Amygdala (tissue), 56 donors: Measurements from ENCODE around the gene CDYL2.
"Not testable (repeated sequence)": the region's sequence is repeated elsewhere in the genome, so short reads cannot be mapped to it uniquely, and the experiment has no call there.

ENCODE experiments used
- DNase-seq, 56 donors: peaks; one replicate each; lab custom pipeline; 2025; lab: John Stamatoyannopoulos, UW

Gene CDYL2

GRCh38 chr16:80650281-80650680 is 154.1 kb downstream of the CDYL2 start:
- not testable (repeated sequence) for DNase-seq

DNA sequence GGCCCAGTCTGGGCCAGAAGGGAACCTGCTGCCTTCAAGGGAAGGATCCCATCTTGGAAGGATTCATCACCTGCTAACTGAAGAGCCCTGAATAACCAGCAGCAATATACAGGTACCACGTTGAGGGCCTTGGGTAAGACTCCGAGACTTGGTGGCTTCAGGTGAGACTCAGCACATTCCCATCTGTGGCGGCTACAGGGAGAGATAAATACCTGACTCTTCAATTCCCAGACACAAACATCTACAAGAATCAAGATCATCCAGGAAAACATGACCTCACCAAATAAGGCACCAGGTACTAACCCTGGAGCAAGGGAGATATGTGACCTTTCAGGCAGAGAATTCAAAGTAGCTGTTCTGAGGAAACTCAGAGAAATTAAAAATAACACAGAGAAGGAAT is 164.1 kb downstream of the CDYL2 start:
- no peak for DNase-seq

DNA sequence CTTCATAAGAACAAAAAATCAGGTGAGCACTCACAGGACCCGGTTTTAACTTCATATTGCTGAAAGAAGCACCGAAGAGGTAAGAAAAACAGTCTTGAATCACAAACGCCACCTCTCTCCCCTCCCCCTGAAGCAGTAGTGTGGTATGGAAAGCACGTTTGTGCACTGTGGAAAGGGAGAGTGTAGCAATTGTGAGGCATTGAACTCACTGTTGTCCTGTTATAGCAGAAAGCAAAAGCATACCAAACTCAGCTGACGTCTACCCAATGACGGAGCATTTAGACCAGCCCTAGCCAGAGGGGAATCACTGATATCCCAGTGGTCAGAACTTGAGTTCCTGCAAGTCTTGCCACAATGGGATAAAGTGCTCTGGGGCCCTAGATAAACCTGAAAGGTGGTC is 164.8 kb downstream of the CDYL2 start:
- no peak for DNase-seq

GRCh38 chr16:80637621-80638020 is 166.8 kb downstream of the CDYL2 start:
- DNase-seq = no peak

DNA sequence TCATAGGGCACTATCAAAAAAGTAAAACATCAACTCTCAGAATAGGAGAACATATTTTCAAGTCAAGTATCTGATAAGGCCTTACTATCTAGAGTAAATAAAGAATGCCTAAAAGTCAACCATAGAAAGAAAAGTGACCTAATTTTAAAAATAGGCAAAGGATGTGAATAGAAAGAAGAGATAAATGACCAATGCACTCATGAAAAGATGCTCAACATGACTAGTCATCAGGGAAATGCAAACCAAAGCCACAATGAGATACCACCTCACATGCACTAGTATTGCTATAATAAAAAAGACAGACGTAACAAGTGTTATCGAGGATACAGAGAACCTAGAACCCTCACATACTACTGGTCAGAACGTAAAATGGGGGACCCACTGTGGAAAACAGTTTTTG is 172.8 kb downstream of the CDYL2 start:
- no peak for DNase-seq

DNA sequence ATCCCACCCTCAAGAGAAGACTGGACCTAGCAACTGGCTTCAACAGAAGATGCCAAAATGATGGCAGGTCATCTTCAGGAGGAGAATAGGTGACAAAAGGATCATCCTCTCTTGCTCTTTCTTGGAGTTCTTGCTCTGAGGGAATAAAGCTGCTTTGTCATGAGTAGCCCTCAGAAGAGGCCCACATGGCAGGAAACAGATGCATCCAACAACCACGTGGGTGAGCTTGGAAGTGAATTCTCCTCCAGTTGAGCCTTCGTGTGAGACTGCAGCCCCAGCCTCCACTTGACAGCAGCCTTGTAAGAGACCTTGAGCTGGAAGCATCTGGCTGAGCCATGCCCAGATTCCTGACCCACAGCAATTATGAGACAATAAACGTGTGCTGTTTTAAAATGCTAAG is 176.1 kb downstream of the CDYL2 start:
- no peak for DNase-seq

GRCh38 chr16:80627108-80627507 is 177.3 kb downstream of the CDYL2 start:
- DNase-seq = no peak

GRCh38 chr16:80623376-80623775 is 181.0 kb downstream of the CDYL2 start:
- DNase-seq = no peak

GRCh38 chr16:80622007-80622406 is 182.4 kb downstream of the CDYL2 start:
- DNase-seq = no peak

GRCh38 chr16:80620736-80621605 is 183.4 kb downstream of the CDYL2 start:
- DNase-seq = no peak

GRCh38 chr16:80619824-80620223 is 184.6 kb downstream of the CDYL2 start:
- no peak for DNase-seq

DNA sequence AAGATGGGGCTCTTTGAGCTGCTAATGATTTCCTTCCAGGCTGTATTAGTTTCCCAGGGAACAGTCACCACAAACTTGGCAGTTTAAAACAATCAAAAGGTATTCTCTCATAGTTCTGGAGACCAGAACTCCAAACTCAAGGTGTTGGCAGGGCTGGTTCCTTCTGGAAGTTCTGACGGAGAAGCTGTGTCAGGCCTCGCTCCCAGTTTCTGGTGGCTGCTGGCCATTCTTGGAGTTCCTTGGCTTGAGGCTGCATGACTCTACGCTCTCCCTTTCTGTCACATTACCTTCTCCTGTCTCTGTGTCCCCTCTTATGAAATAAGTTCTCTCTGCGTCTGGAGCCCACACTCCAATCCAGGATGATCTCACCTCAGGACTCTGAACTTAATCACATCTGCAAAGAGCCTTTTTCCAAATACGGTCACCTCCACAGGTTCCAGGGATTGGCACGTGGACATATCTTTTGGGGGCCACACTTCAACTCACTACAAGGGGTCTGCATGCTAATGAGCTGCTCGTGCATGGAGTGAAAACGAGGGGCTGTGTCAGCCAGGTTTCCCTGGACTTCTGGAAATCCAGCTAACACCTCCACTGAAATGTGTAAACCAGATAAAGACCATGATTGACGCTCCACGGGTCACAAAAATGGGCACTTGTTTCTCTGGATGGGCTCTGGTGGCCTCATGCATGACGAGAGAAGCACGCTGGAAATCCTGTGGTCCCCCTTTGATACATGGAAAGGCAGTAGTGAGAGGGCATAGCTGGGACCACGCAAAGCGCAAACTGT is 185.3 kb downstream of the CDYL2 start:
- DNase-seq = no peak

- DNase-seq = no peak
These were observed 188.0 kb downstream of the CDYL2 start for GRCh38 chr16:80616362-80616761.

GRCh38 chr16:80615735-80616134 is 188.7 kb downstream of the CDYL2 start:
- DNase-seq = no peak

DNA sequence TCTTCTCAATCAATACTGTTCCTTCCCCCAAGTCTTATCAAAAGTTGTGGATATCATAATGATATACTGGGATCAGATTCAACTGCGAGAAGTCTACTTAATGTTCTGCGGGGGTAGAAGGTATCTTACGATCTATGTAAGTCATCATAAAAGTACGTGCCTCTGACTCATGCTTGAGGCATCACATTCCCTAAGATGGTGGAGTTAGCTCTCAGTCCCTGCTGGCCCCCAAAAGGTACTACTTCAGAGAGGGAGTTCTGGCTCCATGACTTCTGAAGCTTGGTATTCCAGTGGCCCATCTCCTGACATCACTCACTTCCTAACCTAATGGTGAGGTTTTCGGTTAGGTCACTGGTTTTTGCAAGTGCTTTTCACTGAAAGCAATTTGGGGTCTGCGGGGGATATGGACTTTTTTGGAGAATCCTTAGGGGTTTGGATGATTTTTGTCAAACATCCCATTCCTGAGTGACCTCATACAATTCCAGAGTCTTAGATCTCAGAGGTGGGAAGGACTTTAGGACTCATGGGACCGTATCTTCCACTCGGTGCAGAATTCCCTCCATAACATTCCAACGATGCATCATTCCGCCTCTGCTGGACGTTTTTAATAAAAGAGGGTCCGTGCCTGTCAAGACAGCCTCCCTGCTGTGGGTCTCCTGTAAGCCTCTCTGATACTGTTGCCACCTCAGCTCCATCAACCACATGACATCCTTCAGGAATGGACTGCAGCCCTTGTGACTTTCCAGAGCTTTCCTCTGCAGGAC is 189.3 kb downstream of the CDYL2 start:
- DNase-seq = no peak

GRCh38 chr16:80612461-80613017 is 191.9 kb downstream of the CDYL2 start:
- no peak for DNase-seq

DNA sequence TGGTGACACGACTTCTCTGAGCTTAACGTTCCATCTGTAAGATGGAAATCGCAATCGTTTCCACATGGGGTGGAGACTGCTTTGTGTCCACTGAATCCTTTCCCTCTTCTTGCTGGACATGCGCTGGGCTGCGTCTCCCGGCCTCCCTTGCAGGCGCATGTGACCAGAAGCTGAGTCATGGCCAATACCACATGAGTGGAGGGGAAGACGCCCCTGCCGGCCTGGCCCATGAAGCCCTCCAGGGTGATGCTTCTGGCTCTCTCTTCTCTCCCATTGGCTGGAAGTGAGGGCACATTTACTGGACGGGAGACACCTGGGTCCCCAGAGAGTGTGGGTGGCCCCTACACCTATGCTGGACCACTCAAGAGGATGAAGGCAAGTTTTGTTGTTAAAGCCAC is 192.5 kb downstream of the CDYL2 start:
- no peak for DNase-seq

- no peak for DNase-seq
These were observed 193.0 kb downstream of the CDYL2 start for GRCh38 chr16:80611171-80611929.

DNA sequence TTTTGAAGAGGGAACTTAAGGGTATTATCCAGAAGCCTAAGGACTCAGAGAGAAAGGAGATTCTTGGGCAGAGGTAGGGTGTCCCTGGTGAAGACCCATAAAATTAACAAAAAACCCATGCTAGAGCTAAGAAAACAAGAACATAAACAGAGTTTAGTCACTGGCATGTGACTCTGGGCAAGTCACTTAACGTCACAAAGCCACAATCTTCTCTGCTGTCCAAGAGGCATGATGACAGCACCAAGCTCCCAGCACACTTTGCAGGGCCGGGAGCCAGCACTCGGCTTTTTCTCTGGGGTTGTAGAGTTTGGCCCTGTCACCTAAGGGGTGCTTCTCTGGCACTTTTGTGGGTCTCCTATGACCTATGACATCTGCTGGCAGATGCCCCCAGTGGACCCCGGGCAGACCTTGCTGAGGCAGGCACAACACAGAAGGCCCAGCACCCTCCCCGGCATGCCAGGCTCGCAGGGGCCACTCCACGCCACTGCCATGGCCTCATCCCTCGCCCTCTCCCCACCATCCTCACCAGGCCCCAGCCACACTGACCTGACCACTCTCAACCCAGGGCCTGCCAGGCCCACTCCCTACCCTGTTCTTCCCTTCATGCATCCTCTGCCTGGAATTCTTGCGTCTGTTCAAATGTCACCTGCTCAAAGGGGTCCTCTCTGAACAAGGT is 193.8 kb downstream of the CDYL2 start:
- DNase-seq = no peak
